ENCODE data around the gene BFSP2. TPM values are rescaled to one million over a fixed set of nuclear protein-coding genes. Genes with fewer than 3 reads are reported as not detected.

Gene BFSP2
- total and polyA plus RNA-seq, 2 experiments from 2014 or later: not detected

DNA sequence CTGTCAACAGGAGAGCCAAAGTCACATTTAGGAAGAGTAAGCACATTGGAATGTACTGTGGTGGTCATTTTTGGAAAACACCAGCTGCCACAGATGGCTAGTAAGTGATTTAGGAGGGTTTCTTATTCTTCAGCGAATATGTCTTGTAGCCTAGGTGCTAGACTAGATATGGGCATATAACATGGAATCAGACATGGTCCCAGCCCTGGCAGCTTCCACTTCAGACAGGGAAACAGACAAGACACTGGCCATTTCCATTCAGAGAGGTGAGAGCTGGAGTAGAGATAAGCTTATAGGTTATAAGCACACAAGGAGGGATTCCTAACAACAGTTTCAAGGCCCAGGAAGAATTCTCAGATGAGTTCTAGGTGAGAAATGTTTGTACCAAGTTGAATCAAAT, 28.2 kb upstream of the BFSP2 start:
- Histone ChIP-seq H4K20me1 (ENCODE audit: insufficient read depth, poor library complexity, severe bottlenecking) (no peaks in the 10 kb centered on the region), H3K9me2 (replicated peaks; ENCODE audit: insufficient read depth) (no peaks in the 10 kb centered on the region), H3K4me3 (no peak overlapping the region), H3K4me1 (ENCODE audit: insufficient read depth) (no peaks in the 10 kb centered on the region), H3K79me2 (no peaks in the 10 kb centered on the region), H3K9me3 (ENCODE audit: low read depth) (no peaks in the 10 kb centered on the region), H3K4me2 (no peak overlapping the region), H2AFZ (no peak overlapping the region), H3K27ac (no peak overlapping the region), H3K27me3 (no peaks in the 10 kb centered on the region), H3K36me3 (replicated peaks; ENCODE audit: insufficient read depth, low read depth) (no peaks in the 10 kb centered on the region)
- TF ChIP-seq, protein P1, sequence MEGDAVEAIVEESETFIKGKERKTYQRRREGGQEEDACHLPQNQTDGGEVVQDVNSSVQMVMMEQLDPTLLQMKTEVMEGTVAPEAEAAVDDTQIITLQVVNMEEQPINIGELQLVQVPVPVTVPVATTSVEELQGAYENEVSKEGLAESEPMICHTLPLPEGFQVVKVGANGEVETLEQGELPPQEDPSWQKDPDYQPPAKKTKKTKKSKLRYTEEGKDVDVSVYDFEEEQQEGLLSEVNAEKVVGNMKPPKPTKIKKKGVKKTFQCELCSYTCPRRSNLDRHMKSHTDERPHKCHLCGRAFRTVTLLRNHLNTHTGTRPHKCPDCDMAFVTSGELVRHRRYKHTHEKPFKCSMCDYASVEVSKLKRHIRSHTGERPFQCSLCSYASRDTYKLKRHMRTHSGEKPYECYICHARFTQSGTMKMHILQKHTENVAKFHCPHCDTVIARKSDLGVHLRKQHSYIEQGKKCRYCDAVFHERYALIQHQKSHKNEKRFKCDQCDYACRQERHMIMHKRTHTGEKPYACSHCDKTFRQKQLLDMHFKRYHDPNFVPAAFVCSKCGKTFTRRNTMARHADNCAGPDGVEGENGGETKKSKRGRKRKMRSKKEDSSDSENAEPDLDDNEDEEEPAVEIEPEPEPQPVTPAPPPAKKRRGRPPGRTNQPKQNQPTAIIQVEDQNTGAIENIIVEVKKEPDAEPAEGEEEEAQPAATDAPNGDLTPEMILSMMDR (IDR thresholded peaks at IDR 0.05; ENCODE audit: poor library complexity): no peak
- TF ChIP-seq EZH2 (IDR thresholded peaks at IDR 0.05; ENCODE audit: borderline replicate concordance) (no peak), EZH2phosphoT487 (IDR thresholded peaks at IDR 0.05; ENCODE audit: low read depth, severe bottlenecking, unreplicated experiment) (no peak)
- 95% methylated on average over 1 of the region's 1 CpG for WGBS (ENCODE audit: low lambda C conversion rate, missing lambda C conversion rate)
- no peak for DNase-seq (ENCODE audit: low spot score)

DNA sequence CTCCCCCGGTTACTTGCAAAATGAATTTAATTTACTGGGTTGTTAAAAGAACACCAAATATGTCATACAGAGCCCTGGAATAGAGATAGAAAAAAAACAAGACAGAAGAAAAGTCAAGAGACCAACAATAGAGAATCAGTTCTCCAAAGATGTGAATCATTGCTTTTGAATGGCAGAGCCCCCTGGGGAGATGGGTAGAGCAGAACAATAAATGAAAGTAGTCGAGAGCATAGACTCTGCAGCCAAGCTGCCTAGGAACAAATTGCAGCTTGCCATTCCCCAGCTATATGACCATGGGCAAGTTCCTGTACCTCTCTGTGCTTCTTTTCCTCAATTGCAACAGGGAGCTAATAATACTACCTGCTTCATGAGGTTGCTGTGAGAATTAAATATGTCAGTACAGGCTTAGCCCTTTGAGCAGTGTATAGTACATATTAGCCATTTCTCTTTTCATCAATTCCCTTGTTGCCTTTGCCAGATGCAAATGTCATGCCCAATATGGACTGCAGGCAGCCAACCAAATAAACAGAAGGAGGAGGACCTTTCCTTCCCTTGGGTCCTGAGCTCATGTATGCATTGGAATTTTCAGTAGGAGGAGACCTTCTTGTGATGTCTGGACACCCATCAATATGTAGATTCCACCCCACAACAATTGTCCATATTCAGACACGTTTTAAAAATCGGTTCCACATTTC, 25.0 kb upstream of the BFSP2 start:
- Histone ChIP-seq H3K9me2 (replicated peaks; ENCODE audit: insufficient read depth) (no peaks in the 10 kb centered on the region), H3K9me3 (ENCODE audit: low read depth) (no peaks in the 10 kb centered on the region), H3K4me3 (no peak overlapping the region), H3K27ac (no peak overlapping the region), H2AFZ (no peak overlapping the region), H3K4me1 (ENCODE audit: insufficient read depth) (no peaks in the 10 kb centered on the region), H3K79me2 (no peaks in the 10 kb centered on the region), H4K20me1 (ENCODE audit: insufficient read depth, poor library complexity, severe bottlenecking) (no peaks in the 10 kb centered on the region), H3K36me3 (replicated peaks; ENCODE audit: insufficient read depth, low read depth) (no peaks in the 10 kb centered on the region), H3K27me3 (no peaks in the 10 kb centered on the region), H3K4me2 (no peak overlapping the region)
- DNase-seq (ENCODE audit: low spot score): no peak
- WGBS (ENCODE audit: low lambda C conversion rate, missing lambda C conversion rate): 82% methylated on average over 4 of the region's 4 CpGs
- no peak for TF ChIP-seq EZH2phosphoT487 (IDR thresholded peaks at IDR 0.05; ENCODE audit: low read depth, severe bottlenecking, unreplicated experiment)
- TF ChIP-seq EZH2 (IDR thresholded peaks at IDR 0.05; ENCODE audit: borderline replicate concordance): no peak
- TF ChIP-seq, protein P1 (IDR thresholded peaks at IDR 0.05; ENCODE audit: poor library complexity): no peak

DNA sequence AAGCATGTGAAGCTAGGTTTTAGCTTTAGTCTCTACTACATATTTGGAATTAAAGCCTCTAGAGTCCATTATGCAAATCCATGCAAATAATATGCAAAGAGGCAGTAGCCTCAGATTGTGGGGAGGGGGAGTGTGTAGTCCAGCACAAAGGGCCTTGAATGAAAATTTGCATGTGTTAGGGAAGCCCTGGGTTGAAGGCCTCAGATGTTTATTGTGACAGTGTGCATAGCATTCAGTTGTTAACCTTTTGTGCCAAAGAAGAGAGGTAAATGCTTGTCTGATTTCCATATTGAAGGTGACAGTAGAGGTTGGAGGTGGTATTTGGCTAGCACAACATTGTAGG, 24.5 kb upstream of the BFSP2 start:
- Histone ChIP-seq H3K4me2 (no peak overlapping the region), H3K27me3 (no peaks in the 10 kb centered on the region), H3K79me2 (no peaks in the 10 kb centered on the region), H3K4me3 (no peak overlapping the region), H3K9me3 (ENCODE audit: low read depth) (no peaks in the 10 kb centered on the region), H3K36me3 (replicated peaks; ENCODE audit: insufficient read depth, low read depth) (no peaks in the 10 kb centered on the region), H3K4me1 (ENCODE audit: insufficient read depth) (no peaks in the 10 kb centered on the region), H3K9me2 (replicated peaks; ENCODE audit: insufficient read depth) (no peaks in the 10 kb centered on the region), H4K20me1 (ENCODE audit: insufficient read depth, poor library complexity, severe bottlenecking) (no peaks in the 10 kb centered on the region), H2AFZ (no peak overlapping the region), H3K27ac (no peak overlapping the region)
- DNase-seq (ENCODE audit: low spot score): no peak
- TF ChIP-seq EZH2 (IDR thresholded peaks at IDR 0.05; ENCODE audit: borderline replicate concordance) (no peak), EZH2phosphoT487 (IDR thresholded peaks at IDR 0.05; ENCODE audit: low read depth, severe bottlenecking, unreplicated experiment) (no peak)
- TF ChIP-seq, protein P1 (IDR thresholded peaks at IDR 0.05; ENCODE audit: poor library complexity): no peak
